Astrocyte of the cerebellum (primary cell): ENCODE results near the gene DSTYK.

Source experiments
- DNase-seq: peaks from one replicate; pipeline ENCODE4 v3.0.0-alpha.2; 2011; ENCODE audit warnings: low read depth
- H3K4me3 ChIP-seq: 2 replicates; pipeline ENCODE4 v1.5.1; 2011; ENCODE audit warnings: mild to moderate bottlenecking, low read depth, low read length, moderate library complexity
- CTCF ChIP-seq: IDR thresholded peaks from 2 replicates; pipeline ENCODE4 v1.5.1; 2012; ENCODE audit warnings: low read length, low read depth, moderate library complexity, mild to moderate bottlenecking; ENCODE audit errors: missing control alignments
- in situ Hi-C: cut with HindIII; loops from 2 replicates; pipeline ENCODE4 v1.10.0; 2017; ENCODE audit warnings: low sequenced_read_pairs

DSTYK gene

GRCh38 chr1:205108464-205108863 is 103.0 kb downstream of the DSTYK start:
- no peak for TF ChIP-seq CTCF
- H3K4me3 ChIP-seq: no peak overlapping the region
- in situ Hi-C loops: no loop called here
- DNase-seq: no peak

GRCh38 chr1:205107327-205107726 is 104.2 kb downstream of the DSTYK start:
- no peak for DNase-seq
- no peak for TF ChIP-seq CTCF
- in situ Hi-C loops: no loop called here
- H3K4me3 ChIP-seq: no peak overlapping the region

GRCh38 chr1:205102404-205102803 is 109.1 kb downstream of the DSTYK start:
- no peak for TF ChIP-seq CTCF
- in situ Hi-C loops: no loop called here
- no peak overlapping the region for H3K4me3 ChIP-seq

GRCh38 chr1:205098242-205098641 is 113.3 kb downstream of the DSTYK start:
- no peak for DNase-seq
- in situ Hi-C loops: no loop called here
- no peak for TF ChIP-seq CTCF
- no peak overlapping the region for H3K4me3 ChIP-seq

More at GRCh38 chr1:205102404-205102803, 109.1 kb downstream of the DSTYK start:
- no peak for DNase-seq

GRCh38 chr1:205095422-205095821 is 116.1 kb downstream of the DSTYK start:
- no peak for DNase-seq
- TF ChIP-seq CTCF: no peak
- in situ Hi-C loops: no loop called here
- H3K4me3 ChIP-seq: no peak overlapping the region
